M059J (cell line): ENCODE results near the gene ATN1. TPM values are rescaled to one million over a fixed set of nuclear protein-coding genes. Genes with fewer than 3 reads are reported as not detected.
A peak's percentile ranks its signal among the peaks of the same experiment; 100 is the strongest.

Experiments
- DNase-seq: peaks from one replicate; pipeline ENCODE4 v3.0.0-alpha.2; 2012; ENCODE audit warnings: low read depth
- total RNA-seq: library from RNA; depleted of rRNA; stranded (reverse); fragments of >200 nt; shearing (Covaris generic); gene quantifications from 2 replicates; pipeline ENCODE4 v1.2.3, GENCODE V29; 2014

The ATN1 gene
- total RNA-seq, 1 experiment from 2014 or later = 25.0 TPM

DNA sequence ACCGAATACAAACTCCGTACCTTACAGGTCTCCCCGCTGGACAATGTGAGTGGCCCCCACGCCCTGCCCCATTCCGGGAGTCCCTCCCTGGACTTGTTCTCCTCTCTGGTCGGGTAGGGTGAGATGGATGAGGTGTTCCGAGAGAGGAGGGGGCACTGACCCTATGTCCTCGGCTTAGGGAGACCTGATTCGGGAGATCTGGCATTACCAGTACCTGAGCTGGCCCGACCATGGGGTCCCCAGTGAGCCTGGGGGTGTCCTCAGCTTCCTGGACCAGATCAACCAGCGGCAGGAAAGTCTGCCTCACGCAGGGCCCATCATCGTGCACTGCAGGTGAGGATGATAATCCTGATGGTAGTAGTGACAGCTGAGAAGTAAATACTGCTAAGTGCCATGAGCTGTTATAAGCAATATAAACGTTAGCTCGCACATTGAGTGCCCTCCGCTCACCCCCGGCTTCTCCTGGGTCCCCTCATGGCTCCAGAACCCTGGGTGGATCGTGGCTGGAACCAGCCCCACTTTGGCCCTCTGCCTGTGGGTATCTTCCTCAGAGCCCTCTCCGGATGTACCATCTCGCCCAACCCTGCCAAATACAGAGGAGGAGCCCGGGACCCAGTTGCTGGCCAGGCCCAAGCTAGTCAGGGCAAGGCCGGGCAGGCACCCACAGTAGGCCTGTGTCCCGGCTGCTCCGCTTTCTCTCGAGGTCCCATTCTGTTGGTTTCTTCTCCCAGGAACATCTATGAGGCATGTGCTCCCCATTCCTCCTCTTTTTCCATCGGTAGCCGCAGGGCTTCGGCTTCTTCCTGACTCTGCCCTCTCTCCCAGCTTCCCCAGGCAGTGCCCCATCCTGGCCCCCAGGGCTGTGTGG lies 30.2 kb downstream of the ATN1 start:
- DNase-seq = no peak

DNA sequence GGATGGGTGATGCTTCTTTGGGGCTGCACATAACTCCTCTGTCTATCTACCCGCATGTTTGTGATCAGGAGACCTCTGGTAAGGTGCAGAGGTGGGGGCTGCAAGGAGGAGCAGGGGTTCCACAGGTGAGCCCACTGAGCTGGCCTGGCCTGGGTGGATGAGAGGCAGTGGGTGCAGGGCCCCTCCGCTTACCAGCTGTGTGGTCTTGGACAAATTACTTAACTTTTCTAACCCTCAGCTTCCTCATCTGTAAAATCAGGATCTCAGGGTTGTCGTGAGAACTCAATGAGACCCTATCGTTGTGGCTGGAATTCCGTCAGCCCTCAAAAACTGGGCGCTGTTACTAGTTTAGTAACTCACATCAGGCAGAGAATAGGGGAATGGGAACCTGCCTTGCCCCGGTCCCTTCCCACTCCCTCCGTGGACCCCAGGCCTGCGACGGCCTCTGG lies 30.9 kb downstream of the ATN1 start:
- no peak for DNase-seq

DNA sequence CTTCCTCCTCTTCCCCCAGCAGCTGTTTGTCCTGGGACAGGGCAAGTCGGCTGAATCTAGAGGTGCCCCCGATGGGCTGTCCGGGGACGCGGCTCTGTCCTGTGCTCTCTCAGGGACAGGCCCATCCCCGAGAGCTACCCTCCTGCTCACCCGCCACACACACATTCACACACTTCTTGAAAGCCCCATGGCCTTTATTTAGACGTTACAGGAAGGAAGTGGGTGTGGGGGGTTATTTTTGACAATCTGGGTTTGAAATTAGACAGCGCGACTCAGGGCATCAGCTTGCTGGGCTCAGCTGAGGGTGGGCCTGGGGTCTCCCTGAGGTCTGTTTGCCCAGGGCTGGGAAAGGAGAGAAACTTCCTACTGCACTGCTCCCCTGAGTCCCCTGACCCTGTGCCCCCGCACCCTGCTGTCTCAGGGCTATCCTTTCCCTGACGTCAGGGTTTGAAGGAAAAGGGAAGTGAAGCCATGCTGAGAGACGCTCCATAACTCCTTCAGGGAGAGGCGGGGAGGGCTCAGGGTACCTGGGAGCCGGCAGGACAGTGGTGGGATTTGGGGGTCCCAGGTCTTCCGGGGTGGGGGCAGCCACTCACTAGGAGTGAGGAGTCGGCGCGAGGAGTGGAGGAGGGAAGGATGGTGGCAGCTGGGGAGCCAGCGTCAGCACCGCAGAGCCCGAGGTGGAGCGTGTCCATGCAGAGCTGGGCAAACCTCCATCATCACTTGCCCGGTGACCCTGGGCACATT lies 31.5 kb downstream of the ATN1 start:
- DNase-seq = no peak

DNA sequence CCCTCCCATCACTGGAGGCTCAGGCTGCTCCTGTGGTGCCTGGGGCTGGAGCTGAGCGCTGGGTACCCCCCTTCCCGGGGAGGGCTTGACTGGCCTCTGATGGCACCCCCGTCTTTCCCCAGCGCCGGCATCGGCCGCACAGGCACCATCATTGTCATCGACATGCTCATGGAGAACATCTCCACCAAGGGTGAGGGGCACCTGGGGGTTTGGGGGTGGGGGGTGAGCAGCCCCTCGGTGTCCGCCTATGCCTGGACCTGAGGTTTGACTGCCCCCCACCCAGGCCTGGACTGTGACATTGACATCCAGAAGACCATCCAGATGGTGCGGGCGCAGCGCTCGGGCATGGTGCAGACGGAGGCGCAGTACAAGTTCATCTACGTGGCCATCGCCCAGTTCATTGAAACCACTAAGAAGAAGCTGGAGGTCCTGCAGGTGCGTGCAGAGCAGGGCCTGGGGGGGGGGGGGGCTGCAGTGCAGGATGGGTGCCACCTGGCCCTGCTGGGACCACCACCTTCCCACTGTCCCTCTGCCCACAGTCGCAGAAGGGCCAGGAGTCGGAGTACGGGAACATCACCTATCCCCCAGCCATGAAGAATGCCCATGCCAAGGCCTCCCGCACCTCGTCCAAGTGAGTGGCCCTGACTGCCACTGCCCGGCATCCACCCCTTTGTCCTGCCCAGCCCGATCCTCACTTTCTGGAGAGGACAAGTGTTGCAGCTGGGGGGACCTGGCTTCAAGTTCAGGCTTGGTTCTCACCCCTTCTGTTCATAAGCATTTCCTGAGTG lies 32.2 kb downstream of the ATN1 start:
- no peak for DNase-seq

DNA sequence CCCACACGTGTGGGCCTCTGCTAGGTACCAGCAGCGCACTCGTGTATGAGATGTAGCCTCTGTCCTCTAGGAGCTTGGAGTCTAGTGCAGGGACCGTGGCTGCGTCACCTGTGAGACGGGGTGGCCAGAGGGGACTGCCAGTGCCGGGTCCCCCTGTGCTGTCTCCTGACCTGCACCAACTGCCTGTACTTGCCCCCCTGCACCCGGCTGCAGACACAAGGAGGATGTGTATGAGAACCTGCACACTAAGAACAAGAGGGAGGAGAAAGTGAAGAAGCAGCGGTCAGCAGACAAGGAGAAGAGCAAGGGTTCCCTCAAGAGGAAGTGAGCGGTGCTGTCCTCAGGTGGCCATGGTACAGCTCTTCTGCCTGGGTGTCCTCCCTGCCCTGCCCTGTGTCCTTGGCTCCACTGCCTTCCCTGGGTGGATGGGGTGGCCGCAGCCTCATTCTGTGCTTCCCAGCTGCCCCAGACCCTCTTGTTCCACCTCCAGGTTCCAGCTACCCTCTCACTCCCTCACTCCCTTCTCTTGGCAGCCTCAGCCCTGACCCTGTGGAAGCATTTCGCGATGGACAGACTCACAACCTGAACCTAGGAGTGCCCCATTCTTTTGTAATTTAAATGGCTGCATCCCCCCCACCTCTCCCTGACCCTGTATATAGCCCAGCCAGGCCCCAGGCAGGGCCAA lies 33.0 kb downstream of the ATN1 start:
- peak; percentile 58 for DNase-seq

DNA sequence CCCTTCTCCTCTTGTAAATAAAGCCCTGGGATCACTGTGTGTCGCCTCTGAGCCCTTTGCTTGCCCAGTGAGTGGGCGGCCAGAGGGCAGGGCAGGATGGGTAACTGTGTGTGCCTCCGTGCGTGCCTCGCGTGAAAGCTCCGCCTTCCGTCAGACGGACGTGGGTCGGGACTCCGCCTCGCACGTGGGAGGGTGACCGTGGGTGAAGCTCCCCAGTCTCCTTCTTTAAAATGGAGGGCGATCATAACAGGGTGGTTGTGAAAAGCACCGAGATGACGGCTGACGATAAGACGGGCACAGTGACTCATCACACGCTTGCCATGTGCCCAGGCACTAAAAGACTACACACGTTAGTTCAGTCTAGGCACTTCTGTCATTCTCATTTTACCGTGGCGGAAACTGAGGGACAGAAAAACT lies 33.5 kb downstream of the ATN1 start:
- DNase-seq = peak; percentile 74

DNA sequence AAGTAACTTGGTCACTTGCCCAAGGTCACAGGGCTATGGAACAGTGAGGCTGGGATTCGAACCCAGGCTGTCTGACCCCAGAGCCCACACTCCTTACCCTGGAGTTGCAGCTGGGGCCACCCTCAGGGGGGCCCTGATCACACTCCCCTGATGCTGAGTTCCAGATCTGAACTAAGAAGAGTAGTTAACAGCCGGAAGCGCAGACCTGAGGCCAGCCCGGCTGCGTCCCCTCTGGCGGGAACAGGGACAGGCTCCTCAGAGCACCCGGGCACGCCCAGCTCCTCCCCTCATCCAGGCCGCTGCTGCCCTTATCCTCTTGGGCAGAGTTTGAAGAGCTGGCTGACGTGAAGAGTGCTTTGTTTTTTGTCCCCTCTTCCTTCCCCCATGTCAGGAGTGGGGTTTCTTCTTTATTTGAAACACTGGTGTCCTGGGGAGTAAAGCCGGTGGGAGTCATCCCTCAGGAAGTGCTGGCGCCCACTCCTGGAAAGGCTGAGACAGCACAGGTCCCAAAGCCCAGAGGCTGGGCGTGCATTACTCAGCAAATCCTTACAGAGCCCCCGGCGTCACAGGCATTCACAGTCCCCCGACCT lies 34.0 kb downstream of the ATN1 start:
- DNase-seq = peak; percentile 71

DNA sequence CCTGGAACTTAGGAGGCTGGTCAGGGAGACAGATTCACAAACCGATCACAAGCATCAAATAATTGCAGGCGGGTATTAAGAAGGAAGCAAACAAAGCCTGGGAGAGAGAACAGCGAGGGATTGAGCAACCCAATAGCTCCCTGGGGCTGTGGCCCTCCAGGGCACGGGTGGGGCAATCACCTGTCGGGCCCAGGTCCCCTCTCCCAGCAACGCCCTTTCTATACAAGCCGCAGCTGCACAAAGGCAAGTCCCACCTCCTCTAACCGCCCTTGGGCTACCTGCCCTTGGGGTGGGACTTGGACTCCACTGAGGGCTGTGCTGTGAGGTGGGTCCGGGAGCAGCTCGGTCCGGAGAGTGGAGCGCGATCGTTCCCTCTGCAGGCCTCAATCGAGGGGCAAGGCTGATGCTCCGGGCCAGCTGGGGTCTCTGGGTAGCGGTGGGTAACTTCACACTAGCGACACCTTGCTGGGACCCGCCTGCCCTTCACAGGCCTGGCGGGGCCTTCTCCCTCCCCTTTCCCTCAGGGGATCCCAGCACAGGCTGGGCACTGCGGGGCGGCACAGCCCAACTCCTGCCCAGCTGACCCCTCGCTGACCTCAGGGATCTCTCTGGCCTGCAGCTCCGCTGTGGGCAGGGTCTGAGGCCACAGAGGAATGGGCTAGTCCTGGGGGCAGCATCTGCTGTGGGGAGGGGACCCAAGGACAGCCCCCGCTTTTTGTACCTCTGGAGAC lies 34.7 kb downstream of the ATN1 start:
- no peak for DNase-seq

DNA sequence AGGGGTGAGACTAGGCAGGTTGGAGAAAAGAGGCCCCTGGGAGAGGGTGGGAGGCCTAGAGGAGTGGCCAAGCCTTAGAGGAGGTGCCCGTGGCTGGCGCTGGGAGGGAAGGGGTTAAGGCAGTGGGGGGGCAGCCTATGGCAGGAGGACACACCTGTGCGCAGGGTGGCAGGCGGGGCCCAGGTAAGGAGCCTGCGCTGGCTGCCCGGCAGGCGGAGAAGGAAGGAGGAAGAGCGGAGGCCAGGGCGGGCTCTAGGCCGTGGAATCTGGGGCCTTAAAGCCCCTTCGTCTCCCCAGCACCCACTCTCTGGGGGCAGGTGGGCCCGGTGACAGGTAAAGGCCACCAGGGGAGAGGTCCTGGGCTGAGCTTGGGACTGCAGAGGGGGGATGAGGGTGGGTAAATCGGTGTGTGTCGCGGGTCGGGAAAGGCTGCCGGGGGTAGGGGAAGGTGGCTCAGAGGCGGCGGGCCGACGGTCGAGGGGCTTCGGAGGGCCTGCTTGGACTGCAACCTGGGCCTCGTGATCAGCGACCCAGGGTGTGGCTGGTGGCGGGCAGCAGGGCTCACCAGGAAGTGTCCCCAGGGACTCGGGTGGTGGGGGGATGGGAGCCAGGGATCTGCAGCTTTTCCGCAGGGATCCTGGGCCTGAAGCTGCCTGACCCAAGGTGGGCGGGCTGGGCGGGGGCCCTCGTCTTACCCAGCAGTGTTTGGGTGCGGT lies 35.4 kb downstream of the ATN1 start:
- no peak for DNase-seq

DNA sequence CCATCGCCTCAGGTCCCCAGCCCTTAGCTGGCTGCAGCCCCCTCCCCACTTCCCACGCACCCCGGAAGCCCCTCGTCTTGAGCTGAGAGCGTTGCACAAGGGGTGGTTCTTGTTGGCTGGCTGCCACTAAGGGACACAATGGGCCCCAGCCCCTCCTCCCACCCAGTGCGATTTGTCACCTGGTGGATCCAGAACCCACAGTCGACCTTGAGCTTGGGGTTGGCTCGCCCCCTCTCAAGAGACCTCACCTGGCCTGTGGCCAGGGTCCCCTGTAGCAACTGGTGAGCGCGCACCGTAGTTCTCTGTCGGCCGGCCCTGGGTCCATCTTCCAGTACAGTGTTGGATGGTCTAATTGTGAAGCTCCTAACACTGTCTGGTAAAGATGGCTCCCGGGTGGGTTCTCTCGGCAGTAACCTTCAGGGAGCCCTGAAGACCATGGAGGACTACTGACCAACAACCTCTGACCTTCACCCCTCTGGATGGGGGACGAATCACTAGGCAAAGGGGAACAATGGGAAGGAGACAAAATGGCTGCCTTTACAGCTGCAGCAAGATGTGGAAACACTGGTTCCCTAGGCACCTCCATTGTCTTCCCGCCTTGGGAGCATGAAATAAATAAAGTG lies 36.1 kb downstream of the ATN1 start:
- no peak for DNase-seq

DNA sequence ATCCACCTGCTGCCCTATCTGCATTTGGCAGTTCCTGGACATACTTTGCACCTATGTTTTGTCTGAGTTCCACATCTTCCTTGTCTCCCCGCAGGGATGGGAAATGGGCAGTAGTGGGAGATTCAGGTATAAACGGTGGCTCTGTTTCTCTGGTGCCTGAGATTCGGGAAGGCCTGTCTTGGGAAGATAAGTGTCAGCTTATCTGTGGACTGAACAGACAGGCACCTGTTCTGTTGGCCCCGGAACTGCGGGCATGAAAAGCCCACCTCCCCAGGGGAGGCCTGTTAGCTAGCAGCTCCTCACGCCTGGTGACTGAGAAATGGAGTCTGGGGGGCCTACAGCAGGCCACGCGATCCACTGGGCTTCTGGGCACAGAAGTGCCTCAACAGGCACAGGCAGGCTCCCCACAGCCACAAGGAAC lies 36.9 kb downstream of the ATN1 start:
- no peak for DNase-seq

DNA sequence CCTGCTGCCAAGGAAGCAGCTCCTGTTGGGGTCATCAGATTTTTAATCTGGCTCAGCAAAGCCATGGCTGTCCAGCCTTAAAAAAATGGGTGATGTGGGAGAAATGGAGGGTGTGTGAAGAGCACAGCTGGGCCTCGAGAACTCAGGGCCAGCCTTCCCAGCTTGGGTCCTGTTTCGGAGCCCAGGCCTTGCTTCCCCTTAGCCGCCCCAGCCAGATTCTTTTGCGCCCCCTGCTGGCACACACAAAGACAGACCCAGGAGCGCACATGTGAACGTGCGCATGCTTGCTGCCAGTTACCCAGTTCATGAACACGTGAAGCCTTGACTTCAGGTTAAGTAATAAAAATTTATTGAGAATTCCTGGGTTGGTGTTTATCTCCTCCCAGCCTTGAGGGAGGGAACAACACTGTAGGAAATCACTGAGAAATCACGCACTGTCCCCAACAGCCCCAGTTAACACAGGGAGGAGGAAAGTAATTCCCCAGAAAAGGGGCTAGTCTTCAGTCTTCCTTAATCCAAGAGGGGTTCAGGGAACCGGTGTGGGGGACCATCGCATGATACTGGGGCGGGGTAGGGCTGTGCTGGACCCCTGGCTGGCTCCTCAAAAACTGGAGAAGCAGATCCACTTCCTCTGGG lies 37.4 kb downstream of the ATN1 start:
- DNase-seq = peak; percentile 59

DNA sequence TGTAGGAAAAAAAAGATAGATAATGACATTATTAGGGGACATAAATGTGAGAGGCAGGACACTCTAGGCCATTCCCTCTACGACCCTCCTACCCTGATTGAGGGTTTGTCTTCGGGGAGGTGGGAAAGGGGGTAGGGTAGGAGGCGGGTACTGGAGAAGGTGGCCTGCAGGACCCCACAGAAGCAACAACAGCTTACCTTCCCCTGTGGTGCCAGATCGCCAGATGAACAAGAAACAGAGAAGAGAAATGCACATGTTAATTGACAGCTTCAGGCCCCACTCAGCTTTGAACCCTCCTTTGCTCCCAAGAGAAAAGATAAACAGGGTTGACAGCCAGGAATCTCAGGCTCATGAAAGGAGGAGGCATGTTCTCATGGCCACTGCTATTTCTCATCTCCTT lies 38.0 kb downstream of the ATN1 start:
- DNase-seq = no peak

DNA sequence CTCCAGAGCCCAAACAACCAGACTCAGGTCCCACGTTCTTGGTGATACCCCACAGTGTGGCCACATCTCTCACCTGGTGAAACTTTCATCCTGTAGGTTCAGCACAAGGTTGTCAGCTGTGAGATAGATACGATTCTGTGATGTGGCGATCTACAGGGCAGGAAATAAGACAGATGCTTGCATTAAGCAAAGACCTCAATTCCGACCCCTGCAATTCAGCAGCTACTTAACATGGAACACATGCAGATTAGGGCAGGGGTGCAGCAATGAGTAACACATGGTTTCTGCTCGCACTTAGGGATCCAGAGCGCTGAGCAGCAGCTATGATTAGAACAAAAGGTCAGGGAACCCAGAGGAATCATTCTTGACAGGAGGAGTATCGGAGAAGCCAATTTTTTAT lies 38.6 kb downstream of the ATN1 start:
- no peak for DNase-seq

DNA sequence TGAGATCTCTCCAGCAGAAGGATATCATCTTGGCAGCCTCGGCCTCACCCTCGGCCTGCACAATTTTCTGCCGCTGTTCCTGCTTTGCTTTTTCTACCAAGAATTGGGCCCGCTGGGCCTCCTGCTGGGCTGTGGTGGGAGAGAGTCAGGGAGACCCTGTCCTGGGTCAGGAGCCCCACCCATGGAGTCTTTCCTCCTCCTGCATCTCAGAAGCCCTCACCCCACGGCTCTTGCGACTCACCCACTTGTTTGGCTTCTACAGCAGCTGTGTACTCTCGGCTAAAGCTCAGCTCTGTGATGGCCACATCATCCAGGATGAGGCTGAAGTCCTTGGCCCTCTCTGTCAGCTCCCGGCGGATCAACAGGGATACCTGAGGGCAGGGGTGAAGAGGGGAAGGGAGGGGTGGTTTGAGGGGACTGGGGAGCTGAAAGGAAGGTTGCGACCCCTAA lies 39.9 kb downstream of the ATN1 start:
- no peak for DNase-seq

DNA sequence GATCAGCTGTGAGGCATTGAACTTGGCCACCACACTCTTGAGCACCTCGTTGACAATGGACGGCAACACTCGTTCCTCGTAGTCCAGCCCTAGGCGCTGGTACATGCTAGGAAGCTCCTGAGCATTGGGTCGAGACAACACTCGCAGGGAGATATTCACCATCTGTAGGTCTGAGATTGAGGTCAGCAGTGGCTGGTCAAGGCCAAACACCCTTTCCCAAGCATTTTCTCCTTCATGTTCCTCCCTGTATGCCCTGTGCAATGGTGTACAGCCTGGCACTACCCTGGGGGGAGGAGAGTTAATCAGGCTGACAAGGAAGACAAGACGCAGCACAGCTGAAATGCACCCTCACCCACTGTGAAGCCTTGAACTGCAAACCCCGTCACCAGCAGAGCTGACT lies 40.7 kb downstream of the ATN1 start:
- DNase-seq = no peak

DNA sequence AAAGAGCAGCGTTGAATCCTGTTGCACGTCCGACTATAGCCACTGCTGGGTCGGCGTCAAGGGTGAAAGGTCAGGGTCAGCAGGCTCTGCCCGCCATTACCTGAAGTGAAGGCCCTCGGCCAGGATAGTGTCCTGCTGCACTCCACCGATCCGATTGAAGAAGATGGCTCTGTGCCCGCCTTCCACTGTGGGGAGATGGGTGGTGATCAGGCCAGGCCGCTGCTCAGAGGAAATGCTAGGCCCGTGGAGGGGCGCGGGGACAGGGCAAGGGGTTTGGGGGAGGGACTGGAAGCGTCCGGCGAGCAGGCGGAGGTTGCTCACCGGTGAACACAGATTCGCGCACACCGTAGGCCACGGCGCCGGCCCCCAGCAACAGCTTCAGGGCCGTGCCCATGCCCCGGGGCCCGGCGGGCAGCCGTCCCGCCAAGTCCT lies 42.4 kb downstream of the ATN1 start:
- no peak for DNase-seq

DNA sequence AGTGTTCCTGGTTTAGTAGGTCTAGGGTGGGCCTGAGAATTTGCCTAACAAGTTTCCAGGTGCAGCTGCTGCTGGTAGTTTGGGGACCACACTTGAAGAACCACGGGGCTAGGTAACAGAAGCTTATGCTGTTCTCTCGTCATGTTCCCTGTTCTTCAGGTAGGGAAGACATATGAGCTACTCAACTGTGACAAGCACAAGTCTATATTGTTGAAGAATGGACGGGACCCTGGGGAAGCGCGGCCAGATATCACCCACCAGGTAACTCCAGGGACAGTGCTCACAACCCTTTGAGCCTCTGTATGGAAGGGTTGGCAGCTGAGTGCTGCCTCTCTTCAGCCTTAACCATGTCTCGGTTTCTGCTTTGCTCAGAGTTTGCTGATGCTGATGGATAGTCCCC lies 46.4 kb downstream of the ATN1 start:
- DNase-seq = no peak
